Left lung (tissue), 10 donors: ENCODE data around the gene BHLHA15. TPM values are rescaled to one million over a fixed set of nuclear protein-coding genes. Genes with fewer than 3 reads are reported as not detected.

ENCODE experiments used
- ATAC-seq: fragments of 200-7000 bp; cut with Tn5 transposase; one replicate; pipeline ENCODE4 v1.9.1; 2020; ENCODE audit warnings: moderate library complexity
- DNase-seq, 4 donors: peaks; one replicate each; pipeline ENCODE4 v3.0.0-alpha.2; 2013 to 2020
- H3K27ac ChIP-seq, 2 donors: fragments of 200-600 bp; sonication (generic) in 1 of 2; one replicate each; pipeline versions ENCODE4 v1.5.0 to v1.8.0; 2020 to 2021
- H3K27me3 ChIP-seq, 2 donors: fragments of 200-600 bp; sonication (generic) in 1 of 2; one replicate each; pipeline versions ENCODE4 v1.5.0 to v1.8.0; 2020 to 2021
- H3K36me3 ChIP-seq, 2 donors: fragments of 200-600 bp; sonication (generic) in 1 of 2; one replicate each; pipeline versions ENCODE4 v1.5.0 to v1.8.0; 2020 to 2021
- H3K4me1 ChIP-seq, 2 donors: fragments of 200-600 bp; one replicate each; pipeline ENCODE4 v1.8.0; 2021
- H3K4me3 ChIP-seq, 2 donors: fragments of 200-600 bp; sonication (generic) in 1 of 2; one replicate each; pipeline versions ENCODE4 v1.5.0 to v1.8.0; 2020 to 2021; ENCODE audit warnings: mild to moderate bottlenecking in 1 of 2
- H3K9me3 ChIP-seq, 2 donors: fragments of 200-600 bp; sonication (generic) in 1 of 2; one replicate each; pipeline versions ENCODE4 v1.5.0 to v1.8.0; 2020 to 2021
- CTCF ChIP-seq, 2 donors: fragments of 200-600 bp; sonication (generic) in 1 of 2; IDR thresholded peaks; one replicate each; pipeline versions ENCODE4 v1.5.0 to v1.8.0; 2021; ENCODE audit warnings: antibody characterized with exemption in 2 of 2
- intact Hi-C, 2 donors: fragments of 100-400 bp; cut with DNase I; formaldehyde crosslinking; loops; one replicate each; pipeline versions ENCODE4 v1.11.2 to v1.14.2; 2022
- polyA plus RNA-seq, 6 donors: library from polyadenylated mRNA; unstranded; fragments of 120-200 nt; gene quantifications; one replicate each; pipeline ENCODE4 v1.2.1, GENCODE V29; 2013; ENCODE audit not compliant: insufficient read length in 6 of 6
- total RNA-seq, 2 donors: library from RNA; stranded (reverse); fragmentation: NEBNext Ultra II Directional; extraction: Animal tissue kit (Norgen Biotek cat#: 25700); gene quantifications; one replicate each; pipeline ENCODE4 v1.2.1, GENCODE V29; 2021
- donor health status: DM: no; HTN: yes; CAD: no.
- donor health status: DM: no; HTN: no; CAD: no.

The BHLHA15 gene
- total and polyA plus RNA-seq, 8 donors = 0.44 to 2.4 (median 0.86) TPM; not detected in 1

- no peak for TF ChIP-seq CTCF (IDR thresholded peaks at IDR 0.05)
- intact Hi-C loops = no loop called here
- peaks cover 0 to 88% of the 10 kb centered on the region in 2 donors for H3K36me3 ChIP-seq
- DNase-seq (peak in 1 of 4 donors; percentile 76), ATAC-seq (no peak)
- H3K4me1 ChIP-seq = no peaks in the 10 kb centered on the region
- no peaks in the 10 kb centered on the region for H3K9me3 ChIP-seq
- no peak overlapping the region for H3K27ac ChIP-seq
- no peak overlapping the region for H3K4me3 ChIP-seq
- no peaks in the 10 kb centered on the region for H3K27me3 ChIP-seq
Measured at GRCh38 chr7:98221611-98222532, 10.6 kb downstream of the BHLHA15 start.

- Histone ChIP-seq H3K27me3 (no peaks in the 10 kb centered on the region), H3K4me3 (no peak overlapping the region), H3K27ac (no peak overlapping the region), H3K36me3 (peaks cover 0 to 88% of the 10 kb centered on the region in 2 donors), H3K4me1 (no peaks in the 10 kb centered on the region), H3K9me3 (no peaks in the 10 kb centered on the region)
- ATAC-seq = no peak
- TF ChIP-seq CTCF (IDR thresholded peaks at IDR 0.05) = no peak
- intact Hi-C loops = no loop called here
- peak in 1 of 4 donors; percentile 75 for DNase-seq
Measured at GRCh38 chr7:98222533-98223195, 11.4 kb downstream of the BHLHA15 start.

- H3K36me3 ChIP-seq = peaks cover 0 to 92% of the 10 kb centered on the region in 2 donors
- peak in 1 of 4 donors; percentile 37 for DNase-seq
Measured at GRCh38 chr7:98223351-98223897, 12.2 kb downstream of the BHLHA15 start.

GRCh38 chr7:98223898-98224700 is 12.9 kb downstream of the BHLHA15 start:
- H3K4me1 ChIP-seq = no peaks in the 10 kb centered on the region
- TF ChIP-seq CTCF (IDR thresholded peaks at IDR 0.05) = no peak
- H3K9me3 ChIP-seq = no peaks in the 10 kb centered on the region
- H3K4me3 ChIP-seq = no peak overlapping the region
- DNase-seq (peak in 1 of 4 donors; percentile 58), ATAC-seq (no peak)
- H3K36me3 ChIP-seq = peaks cover 0 to 98% of the 10 kb centered on the region in 2 donors
- H3K27me3 ChIP-seq = no peaks in the 10 kb centered on the region
- no peak overlapping the region for H3K27ac ChIP-seq
- intact Hi-C loops = no loop called here

More at GRCh38 chr7:98223351-98223897, 12.2 kb downstream of the BHLHA15 start:
- Histone ChIP-seq H3K4me1 (no peaks in the 10 kb centered on the region), H3K4me3 (no peak overlapping the region), H3K27ac (no peak overlapping the region), H3K9me3 (no peaks in the 10 kb centered on the region), H3K27me3 (no peaks in the 10 kb centered on the region)
- ATAC-seq = no peak
- intact Hi-C loops = no loop called here
- no peak for TF ChIP-seq CTCF (IDR thresholded peaks at IDR 0.05)
